ENCODE data around the gene GPR35.

DNA sequence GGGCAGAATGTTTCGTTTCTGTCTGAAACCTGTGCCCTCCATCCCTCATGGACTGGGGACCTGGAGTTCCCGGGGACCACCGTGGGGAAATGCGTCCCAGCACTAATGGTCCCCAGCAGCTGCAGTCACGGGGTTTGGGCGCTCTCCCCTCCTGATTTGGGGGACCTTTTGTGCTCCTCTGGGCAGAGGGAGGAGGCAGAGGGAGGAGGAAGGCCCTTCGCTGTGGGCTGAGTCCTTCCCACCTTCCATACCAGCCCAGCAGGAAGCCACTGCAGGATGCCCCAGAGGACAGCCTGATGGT is 3.2 kb downstream of the GPR35 start:
- TF ChIP-seq, protein P1, sequence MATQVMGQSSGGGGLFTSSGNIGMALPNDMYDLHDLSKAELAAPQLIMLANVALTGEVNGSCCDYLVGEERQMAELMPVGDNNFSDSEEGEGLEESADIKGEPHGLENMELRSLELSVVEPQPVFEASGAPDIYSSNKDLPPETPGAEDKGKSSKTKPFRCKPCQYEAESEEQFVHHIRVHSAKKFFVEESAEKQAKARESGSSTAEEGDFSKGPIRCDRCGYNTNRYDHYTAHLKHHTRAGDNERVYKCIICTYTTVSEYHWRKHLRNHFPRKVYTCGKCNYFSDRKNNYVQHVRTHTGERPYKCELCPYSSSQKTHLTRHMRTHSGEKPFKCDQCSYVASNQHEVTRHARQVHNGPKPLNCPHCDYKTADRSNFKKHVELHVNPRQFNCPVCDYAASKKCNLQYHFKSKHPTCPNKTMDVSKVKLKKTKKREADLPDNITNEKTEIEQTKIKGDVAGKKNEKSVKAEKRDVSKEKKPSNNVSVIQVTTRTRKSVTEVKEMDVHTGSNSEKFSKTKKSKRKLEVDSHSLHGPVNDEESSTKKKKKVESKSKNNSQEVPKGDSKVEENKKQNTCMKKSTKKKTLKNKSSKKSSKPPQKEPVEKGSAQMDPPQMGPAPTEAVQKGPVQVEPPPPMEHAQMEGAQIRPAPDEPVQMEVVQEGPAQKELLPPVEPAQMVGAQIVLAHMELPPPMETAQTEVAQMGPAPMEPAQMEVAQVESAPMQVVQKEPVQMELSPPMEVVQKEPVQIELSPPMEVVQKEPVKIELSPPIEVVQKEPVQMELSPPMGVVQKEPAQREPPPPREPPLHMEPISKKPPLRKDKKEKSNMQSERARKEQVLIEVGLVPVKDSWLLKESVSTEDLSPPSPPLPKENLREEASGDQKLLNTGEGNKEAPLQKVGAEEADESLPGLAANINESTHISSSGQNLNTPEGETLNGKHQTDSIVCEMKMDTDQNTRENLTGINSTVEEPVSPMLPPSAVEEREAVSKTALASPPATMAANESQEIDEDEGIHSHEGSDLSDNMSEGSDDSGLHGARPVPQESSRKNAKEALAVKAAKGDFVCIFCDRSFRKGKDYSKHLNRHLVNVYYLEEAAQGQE (IDR thresholded peaks at IDR 0.05; ENCODE audit: low read depth, low read length) = no peak
- no peak for TF ChIP-seq TEAD4 (IDR thresholded peaks at IDR 0.05; ENCODE audit: borderline replicate concordance, insufficient read depth)

Measured in SK-N-SH (cell line).